Memory B cell (primary cell): ENCODE data around the gene WDPCP.

ENCODE experiments used
- ATAC-seq: fragments of 150-1000 bp; cut with Tn5 transposase; 2 replicates; pipeline ENCODE4 v1.10.0; 2021; ENCODE audit warnings: low read depth, mild to moderate bottlenecking, moderate library complexity
- DNase-seq, 2 donors: peaks; one replicate each; pipeline ENCODE4 v3.0.0; 2022; ENCODE audit warnings: low spot score in 2 of 2
- H3K27ac Mint-ChIP-seq: one replicate; pipeline ENCODE4 v1.8.0; 2022; ENCODE audit warnings: mild to moderate bottlenecking, moderate library complexity, mixed read lengths
- H3K27me3 Mint-ChIP-seq: one replicate; pipeline ENCODE4 v1.8.0; 2022; ENCODE audit warnings: mixed read lengths
- H3K36me3 Mint-ChIP-seq: one replicate; pipeline ENCODE4 v1.8.0; 2022; ENCODE audit warnings: mild to moderate bottlenecking, mixed read lengths
- H3K4me1 Mint-ChIP-seq: one replicate; pipeline ENCODE4 v1.8.0; 2022; ENCODE audit warnings: mixed read lengths
- H3K4me3 Mint-ChIP-seq: one replicate; pipeline ENCODE4 v1.8.0; 2022; ENCODE audit warnings: mild to moderate bottlenecking, moderate library complexity, mixed read lengths
- H3K9me3 Mint-ChIP-seq: one replicate; pipeline ENCODE4 v1.8.0; 2022; ENCODE audit warnings: mixed read lengths

WDPCP gene

GRCh38 chr2:63544017-63544627 is 44.2 kb downstream of the WDPCP start:
- DNase-seq (no peak), ATAC-seq (peak; percentile 41)
- H3K9me3 Mint-ChIP-seq = peaks cover 5% of the 10 kb centered on the region

GRCh38 chr2:63539416-63540162 is 48.7 kb downstream of the WDPCP start:
- Mint-ChIP-seq H3K9me3 (peaks cover 7% of the 10 kb centered on the region), H3K27ac (no peak overlapping the region), H3K4me1 (peaks cover 6% of the 10 kb centered on the region), H3K36me3 (peaks cover 12% of the 10 kb centered on the region), H3K4me3 (no peak overlapping the region), H3K27me3 (no peaks in the 10 kb centered on the region)
- ATAC-seq (no peak), DNase-seq (no peak)

More at GRCh38 chr2:63544017-63544627, 44.2 kb downstream of the WDPCP start:
- no peak overlapping the region for H3K4me3 Mint-ChIP-seq
- peaks cover 9% of the 10 kb centered on the region for H3K4me1 Mint-ChIP-seq
- peaks cover 8% of the 10 kb centered on the region for H3K36me3 Mint-ChIP-seq
- H3K27ac Mint-ChIP-seq = no peak overlapping the region
- H3K27me3 Mint-ChIP-seq = no peaks in the 10 kb centered on the region

- peaks cover 16% of the 10 kb centered on the region for H3K36me3 Mint-ChIP-seq
- no peaks in the 10 kb centered on the region for H3K27me3 Mint-ChIP-seq
- peaks cover 14% of the 10 kb centered on the region for H3K4me1 Mint-ChIP-seq
- H3K27ac Mint-ChIP-seq = no peak overlapping the region
- DNase-seq (no peak), ATAC-seq (no peak)
- H3K4me3 Mint-ChIP-seq = no peak overlapping the region
- H3K9me3 Mint-ChIP-seq = peaks cover 10% of the 10 kb centered on the region
These were observed 49.9 kb downstream of the WDPCP start for GRCh38 chr2:63538390-63538789.

GRCh38 chr2:63537306-63537705 is 51.0 kb downstream of the WDPCP start:
- H3K4me1 Mint-ChIP-seq = peaks cover 17% of the 10 kb centered on the region
- H3K4me3 Mint-ChIP-seq = no peak overlapping the region
- DNase-seq (no peak), ATAC-seq (no peak)
- no peak overlapping the region for H3K27ac Mint-ChIP-seq
- peaks cover 18% of the 10 kb centered on the region for H3K9me3 Mint-ChIP-seq
- H3K27me3 Mint-ChIP-seq = no peaks in the 10 kb centered on the region
- H3K36me3 Mint-ChIP-seq = peaks cover 22% of the 10 kb centered on the region

GRCh38 chr2:63530704-63531279 is 57.5 kb downstream of the WDPCP start:
- Mint-ChIP-seq H3K27me3 (no peaks in the 10 kb centered on the region), H3K27ac (no peak overlapping the region), H3K4me3 (no peak overlapping the region), H3K4me1 (peaks cover 15% of the 10 kb centered on the region), H3K36me3 (peaks cover 18% of the 10 kb centered on the region), H3K9me3 (peaks cover 22% of the 10 kb centered on the region)
- DNase-seq = no peak
- ATAC-seq = no peak

GRCh38 chr2:63525905-63526304 is 62.4 kb downstream of the WDPCP start:
- H3K4me1 Mint-ChIP-seq = peaks cover 10% of the 10 kb centered on the region
- no peak overlapping the region for H3K27ac Mint-ChIP-seq
- H3K36me3 Mint-ChIP-seq = peaks cover 33% of the 10 kb centered on the region
- no peak for DNase-seq
- no peaks in the 10 kb centered on the region for H3K27me3 Mint-ChIP-seq
- peaks cover 26% of the 10 kb centered on the region for H3K9me3 Mint-ChIP-seq
- no peak overlapping the region for H3K4me3 Mint-ChIP-seq
- ATAC-seq = no peak

GRCh38 chr2:63522950-63523349 is 65.3 kb downstream of the WDPCP start:
- Mint-ChIP-seq H3K4me1 (peaks cover 10% of the 10 kb centered on the region), H3K4me3 (no peak overlapping the region), H3K36me3 (peaks cover 38% of the 10 kb centered on the region), H3K27me3 (no peaks in the 10 kb centered on the region), H3K27ac (no peak overlapping the region), H3K9me3 (peaks cover 25% of the 10 kb centered on the region)
- DNase-seq = no peak
- ATAC-seq = no peak

- DNase-seq = no peak
- H3K36me3 Mint-ChIP-seq = peaks cover 38% of the 10 kb centered on the region
- H3K4me1 Mint-ChIP-seq = peaks cover 14% of the 10 kb centered on the region
- H3K27me3 Mint-ChIP-seq = no peaks in the 10 kb centered on the region
- no peak overlapping the region for H3K27ac Mint-ChIP-seq
- H3K4me3 Mint-ChIP-seq = no peak overlapping the region
- ATAC-seq = no peak
- peaks cover 26% of the 10 kb centered on the region for H3K9me3 Mint-ChIP-seq
These were observed 67.5 kb downstream of the WDPCP start for GRCh38 chr2:63520793-63521192.

- H3K27me3 Mint-ChIP-seq = no peaks in the 10 kb centered on the region
- no peak overlapping the region for H3K4me3 Mint-ChIP-seq
These were observed 73.5 kb downstream of the WDPCP start for GRCh38 chr2:63514781-63515180.

GRCh38 chr2:63514237-63514716 is 74.0 kb downstream of the WDPCP start:
- Mint-ChIP-seq H3K9me3 (peaks cover 17% of the 10 kb centered on the region), H3K36me3 (peaks cover 23% of the 10 kb centered on the region)

More at GRCh38 chr2:63514781-63515180, 73.5 kb downstream of the WDPCP start:
- ATAC-seq (no peak), DNase-seq (no peak)
- Mint-ChIP-seq H3K27ac (no peak overlapping the region), H3K36me3 (peaks cover 23% of the 10 kb centered on the region), H3K9me3 (peaks cover 15% of the 10 kb centered on the region), H3K4me1 (peaks cover 6% of the 10 kb centered on the region)

GRCh38 chr2:63506320-63506719 is 82.0 kb downstream of the WDPCP start:
- no peaks in the 10 kb centered on the region for H3K27me3 Mint-ChIP-seq
- H3K36me3 Mint-ChIP-seq = peaks cover 29% of the 10 kb centered on the region
- H3K4me3 Mint-ChIP-seq = no peak overlapping the region
- DNase-seq (no peak), ATAC-seq (no peak)
- no peak overlapping the region for H3K27ac Mint-ChIP-seq
- H3K9me3 Mint-ChIP-seq = peaks cover 23% of the 10 kb centered on the region
- H3K4me1 Mint-ChIP-seq = peaks cover 21% of the 10 kb centered on the region

More at GRCh38 chr2:63514237-63514716, 74.0 kb downstream of the WDPCP start:
- ATAC-seq (no peak), DNase-seq (no peak)
- H3K4me3 Mint-ChIP-seq = no peak overlapping the region
- H3K4me1 Mint-ChIP-seq = peaks cover 6% of the 10 kb centered on the region
- no peaks in the 10 kb centered on the region for H3K27me3 Mint-ChIP-seq
- H3K27ac Mint-ChIP-seq = no peak overlapping the region

- ATAC-seq (no peak), DNase-seq (no peak)
- Mint-ChIP-seq H3K27ac (no peak overlapping the region), H3K36me3 (peaks cover 11% of the 10 kb centered on the region), H3K4me1 (peaks cover 20% of the 10 kb centered on the region), H3K9me3 (peaks cover 10% of the 10 kb centered on the region), H3K4me3 (no peak overlapping the region), H3K27me3 (no peaks in the 10 kb centered on the region)
These were observed 84.5 kb downstream of the WDPCP start for GRCh38 chr2:63503818-63504217.

- ATAC-seq = no peak
- H3K27me3 Mint-ChIP-seq = no peaks in the 10 kb centered on the region
- H3K36me3 Mint-ChIP-seq = no peaks in the 10 kb centered on the region
- no peak overlapping the region for H3K27ac Mint-ChIP-seq
- no peaks in the 10 kb centered on the region for H3K9me3 Mint-ChIP-seq
- peaks cover 14% of the 10 kb centered on the region for H3K4me1 Mint-ChIP-seq
- DNase-seq = no peak
- no peak overlapping the region for H3K4me3 Mint-ChIP-seq
These were observed 87.9 kb downstream of the WDPCP start for GRCh38 chr2:63500398-63500797.

- Mint-ChIP-seq H3K9me3 (peaks cover 2% of the 10 kb centered on the region), H3K27me3 (no peaks in the 10 kb centered on the region), H3K4me3 (no peak overlapping the region), H3K4me1 (peaks cover 14% of the 10 kb centered on the region), H3K27ac (no peak overlapping the region), H3K36me3 (peaks cover 5% of the 10 kb centered on the region)
- no peak for ATAC-seq
- no peak for DNase-seq
These were observed 90.7 kb downstream of the WDPCP start for GRCh38 chr2:63497576-63497975.
